H1 (cell line): ENCODE results near the gene APBA2. TPM values are rescaled to one million over a fixed set of nuclear protein-coding genes. Genes with fewer than 3 reads are reported as not detected.

Experiments used
- ASH2L ChIP-seq: fragments of 200-600, 300-600 bp; sonication (generic); IDR thresholded peaks from one replicate; pipeline ENCODE4 v1.7.1; 2017; ENCODE audit warnings: low read length
- JUND ChIP-seq: IDR thresholded peaks from 2 replicates; pipeline ENCODE4 v1.6.1; 2011; ENCODE audit warnings: mild to moderate bottlenecking, improper control_type of control experiment, low read length
- POLR2A ChIP-seq, 2 experiments: IDR thresholded peaks; 1 replicate in 1 of 2; 2 replicates in 1 of 2; pipeline ENCODE4 v1.6.1; 2011; ENCODE audit warnings: low read depth in 2 of 2, low read length in 2 of 2, mild to moderate bottlenecking in 2 of 2; ENCODE audit errors: control extremely low read depth in 1 of 2
- POLR2AphosphoS5 ChIP-seq: IDR thresholded peaks from 2 replicates; pipeline ENCODE4 v1.6.1; 2011; ENCODE audit warnings: low read depth, low read length
- polyA plus RNA-seq, 7 experiments: library from polyadenylated mRNA; depleted of rRNA in 3 of 7; stranded (reverse) in 5 of 7; unstranded in 2 of 7; fragments of >200 nt in 5 of 7; fragments of 200-250 nt in 2 of 7; gene quantifications; 1 replicate in 5 of 7; 2 replicates in 1 of 7; 4 replicates in 1 of 7; pipeline versions ENCODE4 v1.2.1 to v1.2.3, GENCODE V29; 2011 to 2013; ENCODE audit warnings: missing spikeins in 2 of 7, mixed read lengths in 2 of 7
- total RNA-seq: library from RNA; stranded (reverse); fragmentation: NEBNext Ultra II Directional; extraction: Animal tissue kit (Norgen Biotek cat#: 25700); gene quantifications from 2 replicates; pipeline ENCODE4 v1.2.1, GENCODE V29; 2021

The APBA2 gene
- total and polyA plus RNA-seq, 2 of the 8 experiments (the other 6 are each of a cell fraction or from before 2014, with no cell fraction given) = 15.5 to 19.0 TPM

GRCh38 chr15:29141308-29142128, 255.7 kb downstream of the APBA2 start (continued):
- TF ChIP-seq JUND (no peak), ASH2L (no peak), POLR2AphosphoS5 (no peak), POLR2A (IDR thresholded peaks at IDR 0.05; ENCODE audit: control extremely low read depth in 1 of 2, low read depth in 2 of 2, low read length in 2 of 2) (no peak)
